Mucosa of descending colon (tissue), 3 donors: ENCODE measurements around the gene YJU2. TPM values are rescaled to one million over a fixed set of nuclear protein-coding genes. Genes with fewer than 3 reads are reported as not detected.
"Not testable (repeated sequence)": the region's sequence is repeated elsewhere in the genome, so short reads cannot be mapped to it uniquely, and the experiment has no call there.

Experiments used
- ATAC-seq: fragments of 200-7000 bp; cut with Tn5 transposase; one replicate; pipeline ENCODE4 v1.9.1; 2020; ENCODE audit warnings: mild to moderate bottlenecking, moderate library complexity
- DNase-seq, 3 donors: peaks; one replicate each; pipeline ENCODE4 v3.0.0-alpha.2; 2020
- H3K36me3 ChIP-seq: fragments of 200-600 bp; one replicate; pipeline ENCODE4 v1.8.0; 2021; ENCODE audit warnings: low read depth, mild to moderate bottlenecking
- H3K4me1 ChIP-seq: fragments of 200-600 bp; one replicate; pipeline ENCODE4 v1.8.0; 2021; ENCODE audit warnings: low read depth, mild to moderate bottlenecking
- H3K4me3 ChIP-seq: fragments of 200-600 bp; one replicate; pipeline ENCODE4 v1.8.0; 2021; ENCODE audit warnings: mild to moderate bottlenecking
- H3K9me3 ChIP-seq: fragments of 200-600 bp; one replicate; pipeline ENCODE4 v1.8.0; 2021; ENCODE audit warnings: mild to moderate bottlenecking
- intact Hi-C, 2 donors: fragments of 100-400 bp; cut with DNase I in 1 of 2; cut with micrococcal nuclease in 1 of 2; formaldehyde crosslinking; loops; one replicate each; pipeline versions ENCODE4 v1.11.0 to v1.11.1; 2022; cut with DNase I, micrococcal nuclease
- total RNA-seq, 3 donors: library from RNA; stranded (reverse); fragmentation: NEBNext Ultra II Directional in 2 of 3; extraction: Animal tissue kit (Norgen Biotek cat#: 25700) in 2 of 3; gene quantifications; one replicate each; pipeline versions ENCODE4 v1.2.1 to v1.2.4, GENCODE V29; 2021 to 2023
- TF ChIP-seq, protein P1 (sequence below): fragments of 200-600 bp; IDR thresholded peaks from one replicate; pipeline ENCODE4 v1.8.0; 2022; ENCODE audit warnings: antibody characterized with exemption, mild to moderate bottlenecking
- donor health status: DM: no; HTN: no; CAD: no; lungs with moderate emphysema.
- donor health status: DM: no; HTN: no; CAD: no.
- donor health status: DM: no; HTN: yes; CAD: no.

The YJU2 gene
- total RNA-seq, 3 donors from 2014 or later, result 16.7 to 22.2 (median 20.0) TPM

DNA sequence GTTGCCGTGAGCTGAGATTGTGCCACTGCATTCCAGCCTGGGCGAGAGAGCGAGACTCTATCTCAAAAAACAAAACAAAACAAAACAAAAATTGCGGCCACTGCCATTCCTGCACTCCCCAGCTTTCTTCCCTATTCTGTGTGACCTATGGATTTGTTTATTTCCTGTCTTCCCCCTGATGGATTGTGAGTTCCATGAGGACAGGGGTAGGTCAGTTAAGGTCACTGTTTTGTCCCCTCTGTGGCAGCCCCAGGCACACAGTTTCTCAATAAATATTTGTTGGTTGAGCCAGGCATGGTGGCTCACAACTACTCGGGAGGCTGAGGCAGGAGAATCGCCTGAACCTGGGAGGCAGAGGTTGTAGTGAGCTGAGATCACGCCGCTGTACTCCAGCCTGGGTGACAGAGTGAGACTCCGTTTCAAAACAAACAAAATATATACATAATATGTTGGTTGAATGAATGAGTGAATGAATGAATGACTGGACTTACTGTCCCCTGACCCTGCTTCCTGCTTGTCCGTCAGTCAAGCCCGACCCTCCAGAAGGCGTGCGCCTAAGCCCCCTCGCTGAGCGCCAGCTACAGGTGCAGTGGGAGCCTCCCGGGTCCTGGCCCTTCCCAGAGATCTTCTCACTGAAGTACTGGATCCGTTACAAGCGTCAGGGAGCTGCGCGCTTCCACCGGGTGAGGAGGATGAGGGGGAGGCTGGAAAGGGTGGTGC is 12.6 kb upstream of the YJU2 start:
- DNase-seq, result no peak
- TF ChIP-seq, protein P1, sequence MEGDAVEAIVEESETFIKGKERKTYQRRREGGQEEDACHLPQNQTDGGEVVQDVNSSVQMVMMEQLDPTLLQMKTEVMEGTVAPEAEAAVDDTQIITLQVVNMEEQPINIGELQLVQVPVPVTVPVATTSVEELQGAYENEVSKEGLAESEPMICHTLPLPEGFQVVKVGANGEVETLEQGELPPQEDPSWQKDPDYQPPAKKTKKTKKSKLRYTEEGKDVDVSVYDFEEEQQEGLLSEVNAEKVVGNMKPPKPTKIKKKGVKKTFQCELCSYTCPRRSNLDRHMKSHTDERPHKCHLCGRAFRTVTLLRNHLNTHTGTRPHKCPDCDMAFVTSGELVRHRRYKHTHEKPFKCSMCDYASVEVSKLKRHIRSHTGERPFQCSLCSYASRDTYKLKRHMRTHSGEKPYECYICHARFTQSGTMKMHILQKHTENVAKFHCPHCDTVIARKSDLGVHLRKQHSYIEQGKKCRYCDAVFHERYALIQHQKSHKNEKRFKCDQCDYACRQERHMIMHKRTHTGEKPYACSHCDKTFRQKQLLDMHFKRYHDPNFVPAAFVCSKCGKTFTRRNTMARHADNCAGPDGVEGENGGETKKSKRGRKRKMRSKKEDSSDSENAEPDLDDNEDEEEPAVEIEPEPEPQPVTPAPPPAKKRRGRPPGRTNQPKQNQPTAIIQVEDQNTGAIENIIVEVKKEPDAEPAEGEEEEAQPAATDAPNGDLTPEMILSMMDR, result no peak
- Histone ChIP-seq H3K36me3 (no peaks in the 10 kb centered on the region), H3K4me3 (no peak overlapping the region), H3K4me1 (no peaks in the 10 kb centered on the region), H3K9me3 (no peaks in the 10 kb centered on the region)
- intact Hi-C loops, result no loop called here
- ATAC-seq, result no peak

DNA sequence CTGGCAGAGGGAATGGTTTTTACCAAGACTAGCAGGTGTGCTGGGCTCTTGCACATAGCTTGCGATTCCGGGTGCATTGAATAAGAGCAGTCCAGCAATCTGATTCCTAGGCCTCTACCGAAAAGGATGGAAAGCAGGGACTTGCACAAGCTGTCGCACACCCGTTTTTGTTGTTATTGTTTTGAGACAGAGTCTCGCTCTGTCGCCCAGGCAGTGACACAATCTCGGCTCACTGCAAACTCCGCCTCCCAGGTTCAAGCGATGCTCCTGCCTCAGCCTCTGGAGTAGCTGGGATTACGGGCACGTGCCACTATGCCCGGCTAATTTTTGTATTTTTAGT is 12.0 kb upstream of the YJU2 start:
- intact Hi-C loops, result no loop called here
- Histone ChIP-seq H3K9me3 (no peaks in the 10 kb centered on the region), H3K4me3 (no peak overlapping the region), H3K4me1 (no peaks in the 10 kb centered on the region), H3K36me3 (no peaks in the 10 kb centered on the region)
- ATAC-seq (no peak), DNase-seq (no peak)
- TF ChIP-seq, protein P1, result no peak

DNA sequence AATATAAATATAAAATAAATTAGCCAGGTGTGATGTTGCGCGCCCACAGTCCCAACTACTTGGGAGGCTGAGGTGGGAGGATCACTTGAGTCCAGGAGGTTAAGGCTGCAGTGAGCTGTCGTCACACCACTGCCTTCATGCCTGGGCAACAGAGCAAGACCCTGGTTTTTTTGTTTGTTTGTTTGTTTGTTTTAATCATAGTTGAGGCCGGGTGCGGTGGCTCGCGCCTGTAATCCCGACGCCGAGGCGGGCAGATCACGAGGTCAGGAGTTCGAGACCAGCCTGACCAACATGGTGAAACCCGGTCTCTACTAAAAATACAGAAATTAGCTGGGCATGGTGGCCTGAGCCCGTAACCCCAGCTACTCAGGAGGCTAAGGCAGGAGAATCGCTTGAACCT is 9.4 kb upstream of the YJU2 start:
- ATAC-seq, DNase-seq, H3K4me1 ChIP-seq, H3K36me3 ChIP-seq, intact Hi-C loops, H3K4me3 ChIP-seq: not testable (repeated sequence)
- peaks cover 14% of the 10 kb centered on the region for H3K9me3 ChIP-seq

DNA sequence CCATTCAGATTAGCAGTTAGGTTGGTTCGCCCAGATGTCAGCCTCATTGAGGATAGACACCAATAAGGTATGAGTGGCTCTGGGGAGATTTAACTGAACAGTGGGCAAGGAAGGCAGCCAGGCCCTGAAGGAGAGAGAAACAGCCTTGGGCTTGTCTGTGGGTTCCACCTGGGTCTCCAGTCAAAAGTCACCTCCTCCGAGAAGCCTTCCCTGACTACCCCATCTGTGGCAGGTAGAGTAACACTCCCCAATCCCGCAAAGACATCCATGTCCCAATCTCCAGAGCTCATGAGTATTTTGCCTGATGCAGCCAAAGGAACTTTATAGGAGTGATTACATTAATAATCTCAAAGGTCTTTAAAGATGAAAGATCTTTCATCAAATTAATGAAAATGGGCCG is 8.0 kb upstream of the YJU2 start:
- ATAC-seq (no peak), DNase-seq (no peak)
- Histone ChIP-seq H3K9me3 (peaks cover 14% of the 10 kb centered on the region), H3K4me3 (no peak overlapping the region), H3K4me1 (no peaks in the 10 kb centered on the region), H3K36me3 (no peaks in the 10 kb centered on the region)
- intact Hi-C loops, result no loop called here
- TF ChIP-seq, protein P1, result no peak

DNA sequence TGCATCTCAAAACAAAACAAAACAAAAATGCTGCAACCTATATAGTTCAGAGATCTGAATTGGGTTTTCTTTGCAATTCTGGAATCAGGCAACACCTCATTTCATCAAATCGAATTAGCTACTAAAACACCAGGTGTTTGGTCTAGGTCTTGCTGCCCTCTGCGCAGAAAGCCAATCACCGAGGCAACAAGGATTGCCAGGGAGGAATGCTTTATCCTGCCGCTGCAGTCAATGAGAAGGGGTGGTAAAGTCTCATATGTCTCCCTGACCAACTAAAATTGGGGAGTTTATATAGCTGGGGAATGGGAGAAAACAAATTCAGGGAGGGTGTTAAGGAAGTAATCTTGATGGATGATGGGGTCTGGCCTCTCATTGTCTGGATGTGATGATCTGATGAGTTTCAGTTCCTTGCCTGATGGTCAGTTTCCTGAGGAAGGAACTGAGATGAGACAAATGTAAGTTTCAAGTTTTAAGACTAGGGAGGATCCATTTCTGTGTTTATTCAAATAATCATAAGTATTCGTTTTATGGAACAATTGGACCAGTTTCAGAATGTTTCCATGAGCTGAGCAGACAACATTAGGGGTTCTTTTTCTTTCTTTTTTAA is 5.0 kb upstream of the YJU2 start:
- no peak for DNase-seq

DNA sequence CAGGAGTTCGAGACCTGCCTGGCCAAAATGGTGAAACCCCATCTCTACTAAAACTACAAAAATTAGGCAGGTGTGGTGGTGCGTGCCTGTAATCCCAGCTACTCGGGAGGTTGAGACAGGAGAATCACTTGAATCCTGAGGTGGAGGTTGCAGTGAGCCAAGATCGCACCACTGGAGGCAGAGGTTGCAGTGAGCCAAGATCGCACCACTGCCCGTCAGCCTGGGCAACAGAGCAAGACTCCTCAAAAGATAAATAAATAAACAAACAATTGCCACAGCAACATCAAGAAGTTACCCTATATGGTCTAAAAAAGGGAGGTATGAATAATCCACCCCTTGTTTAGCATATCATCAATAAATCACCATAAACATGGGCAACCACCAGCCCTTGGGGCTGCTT is 942 bp upstream of the YJU2 start:
- H3K4me1 ChIP-seq, intact Hi-C loops, ATAC-seq, H3K36me3 ChIP-seq, DNase-seq, H3K4me3 ChIP-seq: not testable (repeated sequence)
- H3K9me3 ChIP-seq, result peaks cover 14% of the 10 kb centered on the region

More for the DNA sequence above, 5.0 kb upstream of the YJU2 start:
- Histone ChIP-seq H3K36me3 (no peaks in the 10 kb centered on the region), H3K4me1 (no peaks in the 10 kb centered on the region), H3K9me3 (peaks cover 14% of the 10 kb centered on the region), H3K4me3 (no peak overlapping the region)
- TF ChIP-seq, protein P1, result no peak
- intact Hi-C loops, result no loop called here
- no peak for ATAC-seq
